Esophagus squamous epithelium (tissue), 4 donors: ENCODE measurements around the gene CTDSPL.

Experiments
- CTCF ChIP-seq, 6 experiments: fragments of 450-650 bp in 4 of 6; fragments of 200-600 bp in 2 of 6; sonication (generic) in 2 of 6; IDR thresholded peaks; one replicate each; pipeline ENCODE4 v1.5.1; 2016 to 2019; ENCODE audit warnings: antibody characterized with exemption in 6 of 6, mild to moderate bottlenecking in 4 of 6, moderate library complexity in 4 of 6
- POLR2A ChIP-seq, 4 donors: fragments of 450-650 bp; IDR thresholded peaks; one replicate each; pipeline ENCODE4 v1.6.1; 2017; ENCODE audit warnings: antibody characterized with exemption in 4 of 4, mild to moderate bottlenecking in 4 of 4, moderate library complexity in 3 of 4

GRCh38 chr3:37862219-37862902, 681 bp downstream of the CTDSPL start:
- TF ChIP-seq CTCF (IDR thresholded peaks at IDR 0.05) = no peak
- TF ChIP-seq POLR2A (IDR thresholded peaks at IDR 0.05) = no peak
